ENCODE data around the gene ITPKB.

The ITPKB gene

GRCh38 chr1:226688808-226689207 lies 50.3 kb downstream of the ITPKB start:
- Histone ChIP-seq H3K27ac (replicated peaks) (no peak overlapping the region), H3K27me3 (ENCODE audit: insufficient read depth, poor library complexity, severe bottlenecking) (no peaks in the 10 kb centered on the region), H3K4me3 (replicated peaks; ENCODE audit: insufficient read depth, low read length) (no peak overlapping the region)
- TF ChIP-seq POLR2AphosphoS5 (IDR thresholded peaks at IDR 0.05; ENCODE audit: low read depth): no peak
- no peak for TF ChIP-seq GABPA (IDR thresholded peaks at IDR 0.05; ENCODE audit: low read depth)
- TF ChIP-seq SPI1 (IDR thresholded peaks at IDR 0.05; ENCODE audit: borderline replicate concordance, low read depth): no peak
- DNase-seq (ENCODE audit: low read depth in 1 of 2, low spot score in 1 of 2): no peak

DNA sequence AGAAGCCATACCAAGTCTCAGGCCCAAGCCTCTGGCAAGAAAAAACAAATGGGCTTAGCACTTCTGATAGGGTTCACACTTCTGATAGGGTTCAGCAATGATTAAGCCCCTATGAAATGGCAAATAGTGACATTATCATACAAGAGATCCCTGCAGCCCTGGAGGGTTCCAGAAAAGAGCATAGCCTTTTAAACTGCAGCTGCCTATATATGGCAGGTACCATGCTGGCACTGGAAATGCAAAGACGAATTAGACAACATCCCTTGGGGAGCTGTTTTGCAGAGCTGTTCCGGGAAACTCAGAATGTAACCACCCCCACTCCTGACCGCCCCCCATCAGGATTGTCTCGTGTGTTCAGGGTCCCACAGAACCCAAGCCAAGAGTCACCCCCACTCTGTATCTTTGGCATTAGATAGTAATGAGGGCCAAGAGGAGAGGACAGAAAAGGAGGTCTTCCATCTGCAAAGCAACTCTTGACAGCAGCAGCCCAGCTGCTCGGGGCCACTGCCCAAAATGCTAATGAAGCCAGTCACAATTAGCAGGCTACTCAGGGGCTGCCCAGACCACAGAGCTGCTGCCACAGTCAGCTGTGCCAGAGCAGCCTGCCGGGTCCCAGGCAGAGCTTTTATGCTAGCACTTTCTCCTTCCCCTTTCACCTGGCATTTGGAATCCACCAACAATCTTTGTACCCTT lies 50.9 kb downstream of the ITPKB start:
- Histone ChIP-seq H3K4me3 (replicated peaks; ENCODE audit: insufficient read depth, low read length) (no peak overlapping the region), H3K27ac (replicated peaks) (no peak overlapping the region), H3K27me3 (ENCODE audit: insufficient read depth, poor library complexity, severe bottlenecking) (no peaks in the 10 kb centered on the region)
- no peak for TF ChIP-seq GABPA (IDR thresholded peaks at IDR 0.05; ENCODE audit: low read depth)
- TF ChIP-seq, protein P1, sequence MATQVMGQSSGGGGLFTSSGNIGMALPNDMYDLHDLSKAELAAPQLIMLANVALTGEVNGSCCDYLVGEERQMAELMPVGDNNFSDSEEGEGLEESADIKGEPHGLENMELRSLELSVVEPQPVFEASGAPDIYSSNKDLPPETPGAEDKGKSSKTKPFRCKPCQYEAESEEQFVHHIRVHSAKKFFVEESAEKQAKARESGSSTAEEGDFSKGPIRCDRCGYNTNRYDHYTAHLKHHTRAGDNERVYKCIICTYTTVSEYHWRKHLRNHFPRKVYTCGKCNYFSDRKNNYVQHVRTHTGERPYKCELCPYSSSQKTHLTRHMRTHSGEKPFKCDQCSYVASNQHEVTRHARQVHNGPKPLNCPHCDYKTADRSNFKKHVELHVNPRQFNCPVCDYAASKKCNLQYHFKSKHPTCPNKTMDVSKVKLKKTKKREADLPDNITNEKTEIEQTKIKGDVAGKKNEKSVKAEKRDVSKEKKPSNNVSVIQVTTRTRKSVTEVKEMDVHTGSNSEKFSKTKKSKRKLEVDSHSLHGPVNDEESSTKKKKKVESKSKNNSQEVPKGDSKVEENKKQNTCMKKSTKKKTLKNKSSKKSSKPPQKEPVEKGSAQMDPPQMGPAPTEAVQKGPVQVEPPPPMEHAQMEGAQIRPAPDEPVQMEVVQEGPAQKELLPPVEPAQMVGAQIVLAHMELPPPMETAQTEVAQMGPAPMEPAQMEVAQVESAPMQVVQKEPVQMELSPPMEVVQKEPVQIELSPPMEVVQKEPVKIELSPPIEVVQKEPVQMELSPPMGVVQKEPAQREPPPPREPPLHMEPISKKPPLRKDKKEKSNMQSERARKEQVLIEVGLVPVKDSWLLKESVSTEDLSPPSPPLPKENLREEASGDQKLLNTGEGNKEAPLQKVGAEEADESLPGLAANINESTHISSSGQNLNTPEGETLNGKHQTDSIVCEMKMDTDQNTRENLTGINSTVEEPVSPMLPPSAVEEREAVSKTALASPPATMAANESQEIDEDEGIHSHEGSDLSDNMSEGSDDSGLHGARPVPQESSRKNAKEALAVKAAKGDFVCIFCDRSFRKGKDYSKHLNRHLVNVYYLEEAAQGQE (IDR thresholded peaks at IDR 0.05; ENCODE audit: insufficient replicate concordance, low read depth): no peak
- no peak for TF ChIP-seq SPI1 (IDR thresholded peaks at IDR 0.05; ENCODE audit: borderline replicate concordance, low read depth)
- TF ChIP-seq, protein P2, sequence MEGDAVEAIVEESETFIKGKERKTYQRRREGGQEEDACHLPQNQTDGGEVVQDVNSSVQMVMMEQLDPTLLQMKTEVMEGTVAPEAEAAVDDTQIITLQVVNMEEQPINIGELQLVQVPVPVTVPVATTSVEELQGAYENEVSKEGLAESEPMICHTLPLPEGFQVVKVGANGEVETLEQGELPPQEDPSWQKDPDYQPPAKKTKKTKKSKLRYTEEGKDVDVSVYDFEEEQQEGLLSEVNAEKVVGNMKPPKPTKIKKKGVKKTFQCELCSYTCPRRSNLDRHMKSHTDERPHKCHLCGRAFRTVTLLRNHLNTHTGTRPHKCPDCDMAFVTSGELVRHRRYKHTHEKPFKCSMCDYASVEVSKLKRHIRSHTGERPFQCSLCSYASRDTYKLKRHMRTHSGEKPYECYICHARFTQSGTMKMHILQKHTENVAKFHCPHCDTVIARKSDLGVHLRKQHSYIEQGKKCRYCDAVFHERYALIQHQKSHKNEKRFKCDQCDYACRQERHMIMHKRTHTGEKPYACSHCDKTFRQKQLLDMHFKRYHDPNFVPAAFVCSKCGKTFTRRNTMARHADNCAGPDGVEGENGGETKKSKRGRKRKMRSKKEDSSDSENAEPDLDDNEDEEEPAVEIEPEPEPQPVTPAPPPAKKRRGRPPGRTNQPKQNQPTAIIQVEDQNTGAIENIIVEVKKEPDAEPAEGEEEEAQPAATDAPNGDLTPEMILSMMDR (IDR thresholded peaks at IDR 0.05; ENCODE audit: insufficient read depth, low read length): no peak
- no peak for TF ChIP-seq POLR2AphosphoS5 (IDR thresholded peaks at IDR 0.05; ENCODE audit: low read depth)
- no peak for DNase-seq (ENCODE audit: low read depth in 1 of 2, low spot score in 1 of 2)

DNA sequence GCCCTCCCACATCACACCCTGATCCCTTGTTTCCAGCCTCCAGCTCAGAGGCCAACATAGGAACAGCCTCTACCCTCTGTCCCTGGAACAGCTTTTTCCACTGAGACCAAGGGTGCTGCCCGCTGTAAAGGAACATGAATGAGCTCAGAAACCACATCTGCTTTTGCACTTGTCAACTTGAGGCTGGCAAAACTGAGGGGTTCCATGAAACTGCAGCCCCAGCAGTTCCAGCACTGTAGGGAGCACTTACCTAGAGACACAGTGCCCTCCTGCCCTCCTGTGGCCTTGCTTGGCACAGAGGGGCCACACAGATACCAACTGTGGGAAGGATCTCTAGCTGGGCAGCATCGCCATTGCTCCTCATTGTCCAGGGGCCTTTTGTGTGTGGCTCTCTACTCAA lies 51.7 kb downstream of the ITPKB start:
- Histone ChIP-seq H3K4me3 (replicated peaks; ENCODE audit: insufficient read depth, low read length) (no peak overlapping the region), H3K27ac (replicated peaks) (no peak overlapping the region), H3K27me3 (ENCODE audit: insufficient read depth, poor library complexity, severe bottlenecking) (no peaks in the 10 kb centered on the region)
- peak in 1 of 2 experiments; percentile 61 for DNase-seq (ENCODE audit: low read depth in 1 of 2, low spot score in 1 of 2)
- TF ChIP-seq POLR2AphosphoS5 (IDR thresholded peaks at IDR 0.05; ENCODE audit: low read depth) (no peak), GABPA (IDR thresholded peaks at IDR 0.05; ENCODE audit: low read depth) (no peak), SPI1 (IDR thresholded peaks at IDR 0.05; ENCODE audit: borderline replicate concordance, low read depth) (no peak)
- TF ChIP-seq, protein P1 (IDR thresholded peaks at IDR 0.05; ENCODE audit: insufficient replicate concordance, low read depth): no peak
- TF ChIP-seq, protein P2 (IDR thresholded peaks at IDR 0.05; ENCODE audit: insufficient read depth, low read length): no peak

DNA sequence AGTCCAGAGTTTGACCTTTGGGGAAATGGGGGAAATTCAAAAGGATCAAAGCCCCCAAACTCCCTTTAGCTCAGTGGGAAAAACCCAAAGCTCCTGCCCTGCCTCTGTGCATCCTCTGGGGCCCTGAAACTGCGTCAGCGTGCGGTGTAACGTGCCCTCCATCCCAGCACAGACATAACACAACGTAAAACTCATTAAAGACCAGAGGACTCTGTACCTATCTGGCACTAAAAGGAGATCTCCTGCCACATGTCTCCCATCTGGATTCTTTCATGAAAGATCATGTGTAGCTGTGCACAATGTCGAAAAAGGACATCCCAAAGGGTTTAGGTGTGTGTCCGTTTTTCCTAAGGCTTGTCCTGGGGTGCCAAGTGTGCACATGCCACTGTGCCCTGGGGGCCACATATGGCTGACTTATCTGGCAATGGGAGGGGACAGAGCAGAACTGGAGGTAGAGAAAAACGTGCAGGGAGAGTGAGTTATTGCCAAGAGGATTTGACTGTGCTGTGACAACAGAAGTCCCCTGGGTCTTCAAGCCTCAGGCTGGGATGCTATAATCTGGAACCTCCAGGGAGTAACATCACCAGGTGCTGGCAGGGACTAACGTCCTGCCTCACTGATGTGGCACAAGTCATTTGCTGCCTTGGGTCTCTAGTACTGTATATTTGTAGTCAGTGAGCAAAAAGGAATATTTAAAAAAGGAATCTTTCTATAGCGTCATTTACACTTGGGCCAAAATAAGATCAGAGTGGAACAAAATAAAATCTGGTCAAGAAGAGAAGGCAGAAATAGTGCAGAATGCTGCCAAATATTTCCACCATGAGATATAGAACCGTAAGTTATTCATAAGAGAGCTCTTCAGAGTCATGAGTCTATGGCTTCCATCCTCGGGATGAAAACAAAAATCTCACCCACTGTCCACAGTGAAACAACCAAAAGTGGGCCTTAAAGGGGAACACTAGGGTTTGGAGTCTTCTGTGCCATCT lies 52.3 kb downstream of the ITPKB start:
- no peak overlapping the region for H3K4me3 ChIP-seq (replicated peaks; ENCODE audit: insufficient read depth, low read length)
- DNase-seq (ENCODE audit: low read depth in 1 of 2, low spot score in 1 of 2): no peak
- H3K27me3 ChIP-seq (ENCODE audit: insufficient read depth, poor library complexity, severe bottlenecking): no peaks in the 10 kb centered on the region
- TF ChIP-seq, protein P1 (IDR thresholded peaks at IDR 0.05; ENCODE audit: insufficient replicate concordance, low read depth): no peak
- no peak overlapping the region for H3K27ac ChIP-seq (replicated peaks)
